Measurements from ENCODE around the gene RTN4.

DNA sequence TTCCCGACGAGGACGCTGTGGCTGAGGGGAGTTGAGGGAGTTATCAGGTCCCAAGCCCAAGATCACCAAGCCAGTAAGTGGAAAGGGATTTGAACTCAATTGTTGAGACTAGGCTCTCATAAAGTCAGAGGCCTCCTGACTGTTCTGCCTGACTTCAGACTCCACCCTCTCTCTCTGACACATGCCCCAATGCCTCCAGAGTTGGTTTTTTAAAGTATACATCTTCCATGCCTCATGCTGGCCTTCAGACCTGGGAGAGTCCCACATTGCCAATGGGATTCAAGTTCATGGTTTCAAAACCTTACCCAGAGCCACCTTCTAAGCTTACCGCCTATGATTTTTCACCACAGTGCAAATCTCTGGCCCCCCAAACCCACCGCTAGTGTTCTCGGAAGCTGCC is 100.8 kb downstream of the RTN4 start:
- TF ChIP-seq, protein P1, sequence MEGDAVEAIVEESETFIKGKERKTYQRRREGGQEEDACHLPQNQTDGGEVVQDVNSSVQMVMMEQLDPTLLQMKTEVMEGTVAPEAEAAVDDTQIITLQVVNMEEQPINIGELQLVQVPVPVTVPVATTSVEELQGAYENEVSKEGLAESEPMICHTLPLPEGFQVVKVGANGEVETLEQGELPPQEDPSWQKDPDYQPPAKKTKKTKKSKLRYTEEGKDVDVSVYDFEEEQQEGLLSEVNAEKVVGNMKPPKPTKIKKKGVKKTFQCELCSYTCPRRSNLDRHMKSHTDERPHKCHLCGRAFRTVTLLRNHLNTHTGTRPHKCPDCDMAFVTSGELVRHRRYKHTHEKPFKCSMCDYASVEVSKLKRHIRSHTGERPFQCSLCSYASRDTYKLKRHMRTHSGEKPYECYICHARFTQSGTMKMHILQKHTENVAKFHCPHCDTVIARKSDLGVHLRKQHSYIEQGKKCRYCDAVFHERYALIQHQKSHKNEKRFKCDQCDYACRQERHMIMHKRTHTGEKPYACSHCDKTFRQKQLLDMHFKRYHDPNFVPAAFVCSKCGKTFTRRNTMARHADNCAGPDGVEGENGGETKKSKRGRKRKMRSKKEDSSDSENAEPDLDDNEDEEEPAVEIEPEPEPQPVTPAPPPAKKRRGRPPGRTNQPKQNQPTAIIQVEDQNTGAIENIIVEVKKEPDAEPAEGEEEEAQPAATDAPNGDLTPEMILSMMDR (IDR thresholded peaks at IDR 0.05; ENCODE audit: low read depth, low read length, poor library complexity, severe bottlenecking): no peak
- TF ChIP-seq EZH2phosphoT487 (IDR thresholded peaks at IDR 0.05; ENCODE audit: borderline replicate concordance, low read length): no peak

All from DOHH2 (cell line).